ENCODE data around the gene SPIRE2.
"Not testable (repeated sequence)": the region's sequence is repeated elsewhere in the genome, so short reads cannot be mapped to it uniquely, and the experiment has no call there.

SPIRE2 gene

GRCh38 chr16:89871895-89872294 is 43.6 kb downstream of the SPIRE2 start:
- DNase-seq: no peak

DNA sequence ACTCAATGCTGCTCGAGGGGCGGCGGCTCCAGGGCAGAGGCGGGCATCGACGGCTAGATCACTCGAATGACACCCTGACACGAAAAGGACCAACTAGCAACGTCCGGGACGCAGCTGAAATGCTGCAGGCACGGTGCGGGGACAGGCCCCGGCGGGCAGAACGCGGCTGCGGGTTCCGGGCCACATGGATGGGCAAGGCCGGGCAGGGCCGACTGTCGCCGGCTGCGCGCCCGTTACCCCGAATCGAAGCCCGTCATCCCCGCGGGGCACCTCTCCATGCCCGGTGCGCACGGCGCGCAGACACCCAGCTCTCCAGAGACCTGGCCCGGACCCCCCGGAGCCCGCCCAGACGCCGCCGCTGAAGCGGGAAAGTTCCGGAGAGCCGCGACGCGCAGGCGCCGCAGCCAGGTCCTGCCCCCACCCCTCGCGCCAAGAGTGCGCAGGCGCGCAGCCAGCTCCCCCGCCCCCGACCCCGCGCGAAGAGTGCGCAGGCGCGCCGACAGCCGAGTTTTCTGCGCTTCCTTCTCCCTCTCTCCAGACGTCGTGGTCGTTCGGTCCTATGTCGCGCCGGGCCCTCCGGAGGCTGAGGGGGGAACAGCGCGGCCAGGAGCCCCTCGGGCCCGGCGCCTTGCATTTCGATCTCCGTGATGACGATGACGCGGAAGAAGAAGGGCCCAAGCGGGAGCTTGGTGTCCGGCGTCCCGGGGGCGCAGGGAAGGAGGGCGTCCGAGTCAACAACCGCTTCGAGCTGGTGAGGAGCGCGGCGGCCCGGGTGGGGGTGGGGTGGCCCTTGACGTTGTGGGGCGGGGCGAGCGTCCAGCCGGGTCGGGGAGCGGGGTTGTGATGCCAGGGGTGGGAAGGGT is 45.1 kb downstream of the SPIRE2 start, which contains the start of gene TCF25:
Gene TCF25, plus strand, starts transcription at position 484 of the 863 bp plus-strand sequence. Its CDS starts 76 bp downstream, at position 560.
- DNase-seq: peak; percentile 62

DNA sequence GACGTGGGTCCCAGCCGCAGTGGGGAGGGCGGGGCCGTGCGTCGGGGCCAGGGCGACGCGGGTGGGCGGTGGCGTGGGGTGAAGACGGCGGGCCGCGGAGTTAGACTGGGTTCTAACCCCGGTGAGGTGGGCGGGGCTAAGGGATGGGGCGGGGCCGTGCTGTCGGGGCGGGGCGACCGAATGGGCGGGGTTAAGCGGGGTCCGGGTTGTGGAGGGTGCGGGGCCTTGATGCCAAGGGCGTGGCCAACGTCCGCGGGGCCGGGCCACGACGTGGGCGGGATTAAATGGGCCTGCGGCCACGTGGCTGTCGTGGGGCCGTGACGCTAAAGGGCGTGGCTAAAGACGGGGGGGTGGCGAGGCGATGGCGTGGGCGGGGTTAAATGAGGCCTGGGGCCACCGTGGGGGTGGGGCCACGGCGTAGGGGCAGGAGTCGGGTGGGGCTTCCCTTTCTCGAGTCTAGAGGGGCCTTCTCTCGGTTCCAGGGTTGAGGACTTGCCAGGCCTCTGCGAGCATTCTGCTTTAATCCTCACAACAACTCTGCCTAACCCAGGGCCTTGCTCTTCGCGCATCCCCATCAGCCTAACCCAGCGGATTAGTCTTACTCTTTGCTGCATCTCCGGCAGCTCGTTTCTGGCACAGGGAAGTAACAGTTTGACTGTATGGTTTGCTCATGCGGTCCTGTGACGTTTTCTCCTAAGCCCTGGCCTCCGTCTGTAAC is 45.9 kb downstream of the SPIRE2 start:
- DNase-seq: peak; percentile 97

DNA sequence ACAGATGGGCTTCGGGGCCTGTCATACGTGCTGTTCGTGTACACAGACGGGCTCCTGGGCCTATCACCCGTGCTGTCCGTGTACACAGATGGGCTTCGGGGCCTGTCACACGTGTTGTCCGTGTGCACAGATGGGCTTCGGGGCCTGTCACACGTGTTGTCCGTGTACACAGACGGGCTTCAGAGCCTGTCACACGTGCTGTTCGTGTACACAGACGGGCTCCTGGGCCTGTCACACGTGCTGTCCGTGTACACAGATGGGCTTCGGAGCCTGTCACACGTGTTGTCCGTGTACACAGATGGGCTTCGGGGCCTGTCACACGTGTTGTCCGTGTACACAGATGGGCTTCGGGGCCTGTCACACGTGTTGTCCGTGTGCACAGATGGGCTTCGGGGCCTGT is 50.8 kb downstream of the SPIRE2 start:
- not testable (repeated sequence) for DNase-seq

- no peak for DNase-seq
Measured at GRCh38 chr16:89880477-89881367, 52.4 kb downstream of the SPIRE2 start.

GRCh38 chr16:89881368-89881730 is 53.1 kb downstream of the SPIRE2 start:
- DNase-seq: no peak

DNA sequence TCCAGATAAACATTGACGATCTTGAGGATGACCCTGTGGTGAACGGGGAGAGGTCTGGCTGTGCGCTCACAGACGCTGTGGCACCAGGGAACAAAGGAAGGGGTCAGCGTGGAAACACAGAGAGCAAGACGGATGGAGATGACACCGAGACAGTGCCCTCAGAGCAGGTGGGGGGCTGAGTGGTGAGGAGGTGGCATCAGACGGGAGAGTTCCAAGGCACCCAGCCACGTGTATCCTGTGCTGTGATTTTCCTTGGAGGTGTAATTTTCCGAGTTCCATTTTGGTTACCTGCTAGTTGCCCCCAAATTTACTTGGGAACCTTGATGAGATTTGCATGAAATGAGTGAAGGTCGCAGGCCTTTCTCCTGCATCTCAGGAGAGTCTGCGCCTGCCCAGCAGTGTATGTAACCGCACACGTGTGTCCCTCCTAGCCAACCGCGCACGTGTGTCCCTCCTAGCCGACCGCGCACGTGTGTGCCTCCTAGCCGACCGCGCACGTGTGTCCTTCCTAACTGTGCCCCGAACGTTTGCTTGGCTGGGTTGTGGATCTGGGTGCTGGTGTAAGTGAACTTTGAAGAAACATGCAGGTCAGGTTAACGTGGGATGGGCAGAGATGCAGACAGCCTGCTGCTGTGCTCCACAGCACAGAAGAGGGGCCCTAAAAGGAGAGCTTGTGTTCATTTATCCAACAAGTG is 55.2 kb downstream of the SPIRE2 start:
- no peak for DNase-seq

GRCh38 chr16:89884041-89884421 is 55.8 kb downstream of the SPIRE2 start:
- no peak for DNase-seq

DNA sequence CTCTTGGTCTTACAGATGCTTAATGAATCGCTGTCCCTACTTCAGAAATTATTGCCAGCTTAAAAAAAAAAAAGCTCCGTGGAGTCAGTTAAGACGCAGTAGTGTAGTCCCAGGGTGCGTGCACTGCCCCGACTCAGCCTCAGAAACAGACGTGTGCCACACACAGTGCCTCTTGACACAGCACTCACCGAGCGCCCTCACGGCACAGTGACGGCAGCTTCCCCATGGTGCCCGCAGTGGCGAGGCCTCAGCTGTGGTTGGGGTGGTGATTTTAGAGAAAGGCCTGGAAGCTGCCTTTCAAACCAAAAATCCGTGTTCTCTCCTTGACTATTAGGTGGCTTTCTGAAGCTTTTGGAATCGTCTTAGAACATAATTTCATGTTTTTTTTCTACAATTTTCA is 59.0 kb downstream of the SPIRE2 start:
- no peak for DNase-seq

DNA sequence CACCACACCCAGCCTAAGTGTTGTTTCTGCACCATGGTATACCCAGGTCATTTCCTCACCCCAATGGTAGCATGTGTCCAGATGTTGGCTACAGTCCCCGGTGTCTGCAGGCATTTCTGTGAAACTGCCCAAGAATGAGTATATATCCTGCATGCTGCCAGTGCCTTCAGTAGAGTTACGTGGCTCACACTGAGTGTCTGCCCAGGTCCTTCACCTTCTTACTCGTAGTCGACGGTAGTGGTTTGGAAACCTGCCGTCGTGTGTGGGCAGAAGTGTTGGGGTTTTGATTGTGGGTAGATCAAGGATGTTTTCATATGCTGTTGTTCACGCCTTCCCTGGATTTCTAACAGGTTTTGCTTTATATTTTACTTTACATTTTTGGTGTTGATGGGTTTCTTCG is 61.9 kb downstream of the SPIRE2 start:
- no peak for DNase-seq

GRCh38 chr16:89890886-89891657 is 62.8 kb downstream of the SPIRE2 start:
- DNase-seq: no peak

DNA sequence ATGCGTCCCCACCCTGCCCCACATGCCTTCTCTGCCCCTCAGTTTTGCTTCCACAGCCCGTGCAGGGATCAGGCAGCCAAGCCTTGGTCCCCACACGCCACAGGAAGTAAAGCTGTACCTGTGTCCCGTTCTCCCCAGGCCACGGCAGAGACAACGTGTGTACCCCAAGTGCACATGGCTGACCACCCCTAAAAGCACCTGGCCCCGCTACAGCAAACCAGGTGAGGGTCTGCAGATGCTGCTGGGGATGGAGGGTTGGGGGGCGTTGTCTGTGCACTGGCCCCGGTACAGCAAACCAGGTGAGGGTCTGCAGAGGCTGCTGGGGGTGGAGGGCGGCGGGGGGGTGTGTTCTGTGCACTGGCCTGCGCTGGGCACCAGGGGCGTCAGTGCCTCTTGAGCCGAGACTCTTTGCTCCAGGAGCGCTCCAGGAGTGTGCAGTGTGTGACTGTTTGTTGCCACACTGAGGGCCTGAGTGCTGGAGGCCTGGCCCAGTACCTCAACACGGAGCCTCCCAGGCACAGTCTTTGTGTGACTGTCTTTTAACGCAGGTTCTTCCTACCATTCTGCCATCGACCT is 63.9 kb downstream of the SPIRE2 start:
- no peak for DNase-seq

- DNase-seq: no peak
Measured at GRCh38 chr16:89892635-89893034, 64.4 kb downstream of the SPIRE2 start.

GRCh38 chr16:89893642-89894548 is 65.6 kb downstream of the SPIRE2 start:
- no peak for DNase-seq

DNA sequence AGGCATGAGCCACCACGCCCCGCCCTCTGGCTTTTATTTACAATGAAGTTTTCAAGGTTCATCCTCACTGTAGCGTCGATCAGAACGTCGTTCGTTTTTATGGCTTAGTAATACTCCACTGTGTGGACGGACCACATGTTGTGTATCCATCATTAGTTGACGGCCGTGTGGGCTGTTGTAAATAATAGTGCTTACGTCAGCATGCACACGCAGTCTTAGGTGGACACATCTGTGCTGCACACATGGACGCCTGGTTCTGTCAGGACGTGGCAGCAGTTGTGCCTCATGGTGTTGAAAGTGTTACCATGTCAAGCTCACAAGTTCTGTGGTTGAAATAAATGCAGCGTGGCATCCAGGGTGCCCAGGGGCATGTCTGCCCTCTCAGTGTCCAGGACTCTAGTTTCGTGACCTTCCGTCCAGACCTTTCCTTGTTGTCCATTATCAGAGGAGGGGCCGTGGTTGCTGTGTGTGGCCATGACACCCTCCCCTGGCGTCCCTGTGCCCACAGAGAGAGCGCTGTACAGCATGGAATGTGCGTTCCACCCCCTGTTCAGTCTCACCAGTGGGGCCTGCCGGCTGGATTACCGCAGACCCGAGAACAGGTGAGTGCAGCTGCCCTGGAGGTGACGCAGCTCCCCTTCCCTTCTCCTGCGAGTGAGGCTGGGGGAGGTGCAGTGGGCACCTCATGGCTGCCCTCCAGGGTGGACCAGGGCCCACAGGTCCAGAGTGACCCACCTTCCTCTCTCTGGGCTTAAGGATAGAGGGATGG is 67.4 kb downstream of the SPIRE2 start:
- no peak for DNase-seq

DNA sequence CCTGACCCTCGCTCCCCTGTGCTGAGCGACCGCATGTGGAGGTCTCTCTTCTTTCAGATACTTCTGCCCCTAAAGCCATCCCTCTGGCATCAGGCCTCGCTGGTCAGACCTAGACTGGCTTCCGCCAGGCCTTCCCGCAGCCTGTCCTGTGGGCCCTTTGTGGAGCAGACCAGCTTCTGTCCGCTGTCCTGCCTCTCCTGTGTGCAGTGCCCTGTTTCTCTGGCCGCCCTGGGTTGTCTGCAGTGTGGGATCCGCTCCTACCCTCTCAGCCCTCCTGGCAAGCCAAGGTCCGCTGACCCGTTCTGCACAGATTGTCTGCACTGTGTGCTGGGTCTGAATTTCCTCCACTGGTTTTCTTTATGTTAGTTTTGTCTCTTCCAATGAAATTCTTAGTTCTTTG is 68.9 kb downstream of the SPIRE2 start:
- DNase-seq: no peak

DNA sequence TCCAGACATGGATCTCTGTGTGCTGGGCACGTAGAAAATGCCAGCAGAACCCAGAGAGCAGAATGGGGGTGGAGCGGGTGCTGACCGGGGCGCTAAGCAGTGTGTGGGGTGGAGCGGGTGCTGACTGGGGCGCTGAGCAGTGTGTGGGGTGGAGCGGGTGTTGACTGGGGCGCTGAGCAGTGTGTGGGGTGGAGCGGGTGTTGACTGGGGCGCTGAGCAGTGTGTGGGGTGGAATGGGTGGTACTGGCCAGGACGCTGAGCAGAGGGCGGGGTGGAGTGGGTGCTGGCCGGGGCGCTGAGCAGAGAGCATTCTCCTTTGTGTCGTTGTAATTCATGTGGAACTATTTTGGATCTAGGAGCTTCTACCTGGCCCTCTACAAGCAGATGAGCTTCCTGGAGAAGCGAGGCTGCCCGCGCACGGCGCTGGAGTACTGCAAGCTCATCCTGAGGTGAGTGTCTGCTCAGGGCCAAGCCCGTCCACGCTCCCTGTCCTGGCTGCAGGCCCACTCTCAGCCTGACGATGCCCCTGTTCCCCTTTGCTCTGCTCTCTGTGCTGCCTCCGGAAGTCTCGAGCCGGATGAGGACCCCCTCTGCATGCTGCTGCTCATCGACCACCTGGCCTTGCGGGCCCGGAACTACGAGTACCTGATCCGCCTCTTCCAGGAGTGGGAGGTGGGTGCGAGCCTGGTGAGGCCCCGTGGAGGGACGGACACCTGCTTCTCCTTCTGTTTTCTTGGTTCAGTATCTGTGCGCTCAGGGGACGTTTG is 70.1 kb downstream of the SPIRE2 start:
- DNase-seq: no peak

DNA sequence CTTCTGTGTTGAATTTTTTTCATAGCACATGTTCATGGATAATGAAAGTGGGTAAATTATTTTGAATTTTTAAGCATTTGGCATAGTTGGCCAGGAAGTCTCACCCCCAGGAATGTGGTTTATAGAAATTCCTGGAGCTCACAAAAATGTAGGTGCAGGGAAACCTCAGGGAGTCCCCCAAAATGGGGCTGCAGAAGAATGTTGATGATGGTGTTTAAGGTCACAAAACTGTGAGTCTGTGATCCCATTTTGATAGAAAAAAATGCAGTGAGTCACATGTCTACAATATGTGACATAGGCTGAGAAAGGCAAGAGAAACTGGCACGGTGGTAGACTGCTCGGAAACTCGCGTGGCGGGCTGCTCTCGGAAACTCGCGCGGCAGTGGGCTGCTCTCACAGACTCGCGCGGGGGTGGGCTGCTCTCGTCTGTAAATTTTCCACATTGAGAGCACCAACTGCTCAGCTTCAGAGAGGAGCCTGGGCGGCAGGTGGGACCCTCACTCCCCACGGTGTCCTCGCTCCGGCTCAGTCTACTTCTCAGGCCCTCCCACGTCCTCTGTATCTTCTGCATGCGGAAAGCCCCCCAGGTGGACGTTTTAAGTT is 71.7 kb downstream of the SPIRE2 start:
- DNase-seq: no peak

All from GOT3 (cell line).